GM23338 (cell line): Measurements from ENCODE around the gene UQCRFS1. TPM values are rescaled to one million over a fixed set of nuclear protein-coding genes. Genes with fewer than 3 reads are reported as not detected.
A peak's percentile ranks its signal among the peaks of the same experiment; 100 is the strongest.

Source experiments
- ATAC-seq: fragments of 200-7000 bp; cut with Tn5 transposase; 3 replicates; pipeline ENCODE4 v1.9.1; 2020
- DNase-seq: peaks from one replicate; pipeline ENCODE4 v3.0.0-alpha.2; 2015; ENCODE audit warnings: low spot score
- H2AFZ ChIP-seq: fragments of 200-600 bp; sonication (generic); 2 replicates; pipeline ENCODE4 v1.8.0; 2016; ENCODE audit warnings: antibody characterized with exemption, mild to moderate bottlenecking, moderate library complexity
- H3F3A ChIP-seq: fragments of 200-600 bp; sonication (generic); replicated peaks from 2 replicates; pipeline ENCODE4 v1.8.0; 2017; ENCODE audit warnings: antibody characterized with exemption, mixed run types, low read depth
- H3K27ac ChIP-seq: fragments of 200-600 bp; sonication (generic); 2 replicates; pipeline ENCODE4 v1.6.1; 2016; ENCODE audit warnings: low read depth
- H3K27me3 ChIP-seq: fragments of 200-600 bp; sonication (generic); 2 replicates; pipeline ENCODE4 v1.8.0; 2016; ENCODE audit warnings: mild to moderate bottlenecking, mixed run types, moderate library complexity; ENCODE audit not compliant: insufficient read depth
- H3K36me3 ChIP-seq: fragments of 200-600 bp; sonication (generic); 2 replicates; pipeline ENCODE4 v1.8.0; 2016; ENCODE audit warnings: mild to moderate bottlenecking; ENCODE audit not compliant: insufficient read depth
- H3K4me1 ChIP-seq: fragments of 200-600 bp; sonication (generic); 2 replicates; pipeline ENCODE4 v1.8.0; 2016; ENCODE audit warnings: mild to moderate bottlenecking, moderate library complexity; ENCODE audit not compliant: insufficient read depth
- H3K4me2 ChIP-seq: fragments of 200-600 bp; sonication (generic); 2 replicates; pipeline ENCODE4 v1.7.1; 2017; ENCODE audit warnings: mixed run types
- H3K4me3 ChIP-seq: fragments of 200-600 bp; sonication (generic); 2 replicates; pipeline ENCODE4 v1.6.1; 2016; ENCODE audit warnings: mixed run types
- H3K79me2 ChIP-seq: fragments of 200-600 bp; sonication (generic); replicated peaks from 2 replicates; pipeline ENCODE4 v1.8.0; 2017; ENCODE audit warnings: mild to moderate bottlenecking; ENCODE audit not compliant: insufficient read depth
- H3K9me2 ChIP-seq: fragments of 200-600 bp; sonication (generic); 2 replicates; pipeline ENCODE4 v1.8.0; 2017; ENCODE audit not compliant: insufficient read depth
- H4K20me1 ChIP-seq: fragments of 200-600 bp; sonication (generic); replicated peaks from 2 replicates; pipeline ENCODE4 v1.8.0; 2017; ENCODE audit warnings: mild to moderate bottlenecking; ENCODE audit not compliant: insufficient read depth
- H3K27ac Mint-ChIP-seq: 2 replicates; pipeline ENCODE4 v1.8.0; 2020; ENCODE audit warnings: inconsistent platforms, mild to moderate bottlenecking, moderate library complexity, mixed read lengths
- H3K27me3 Mint-ChIP-seq: 3 replicates; pipeline ENCODE4 v1.8.0; 2022; ENCODE audit warnings: low read depth, mild to moderate bottlenecking, moderate library complexity, mixed read lengths, inconsistent platforms; ENCODE audit not compliant: insufficient read depth, poor library complexity
- H3K36me3 Mint-ChIP-seq: 3 replicates; pipeline ENCODE4 v1.8.0; 2021; ENCODE audit warnings: low read depth, mild to moderate bottlenecking, inconsistent platforms, moderate library complexity, mixed read lengths
- H3K4me1 Mint-ChIP-seq: 3 replicates; pipeline ENCODE4 v1.8.0; 2020; ENCODE audit warnings: mild to moderate bottlenecking, inconsistent platforms, mixed read lengths
- H3K4me3 Mint-ChIP-seq: 3 replicates; pipeline ENCODE4 v1.8.0; 2021; ENCODE audit warnings: moderate library complexity, mild to moderate bottlenecking, inconsistent platforms, mixed read lengths
- H3K9me3 Mint-ChIP-seq: 3 replicates; pipeline ENCODE4 v1.8.0; 2020; ENCODE audit warnings: moderate library complexity, mild to moderate bottlenecking, inconsistent platforms, mixed read lengths
- CREB1 ChIP-seq: fragments of 250-450 bp; sonication (Bioruptor Pico); IDR thresholded peaks from 2 replicates; pipeline ENCODE4 v1.5.0; 2020; ENCODE audit warnings: low read depth, mild to moderate bottlenecking, moderate library complexity
- CTCF ChIP-seq, 2 experiments: fragments of 200-600 bp in 1 of 2; sonication (generic) in 1 of 2; conservative IDR thresholded peaks; 2 replicates each; pipeline versions ENCODE4 v1.5.1 to v1.6.1; 2016 to 2017; ENCODE audit warnings: antibody characterized with exemption in 2 of 2, low read depth in 2 of 2, mild to moderate bottlenecking in 2 of 2, moderate library complexity in 1 of 2
- EZH2 ChIP-seq: fragments of 200-600 bp; sonication (generic); IDR thresholded peaks from one replicate; pipeline ENCODE4 v1.8.0; 2017; ENCODE audit warnings: antibody characterized with exemption, mild to moderate bottlenecking, low read depth; ENCODE audit not compliant: unreplicated experiment
- JUNB ChIP-seq: IDR thresholded peaks from one replicate; pipeline ENCODE4 v1.6.1; 2016; ENCODE audit warnings: antibody characterized with exemption; ENCODE audit not compliant: unreplicated experiment
- POLR2AphosphoS5 ChIP-seq: IDR thresholded peaks from 2 replicates; pipeline ENCODE4 v1.6.1; 2016; ENCODE audit warnings: antibody characterized with exemption, low read depth
- STAT1 ChIP-seq: IDR thresholded peaks from one replicate; pipeline ENCODE4 v1.6.1; 2016; ENCODE audit warnings: antibody characterized with exemption; ENCODE audit not compliant: unreplicated experiment
- ZNF114 ChIP-seq: fragments of 250-450 bp; sonication (Bioruptor Pico); IDR thresholded peaks from 2 replicates; pipeline ENCODE4 v1.5.0; 2020; ENCODE audit warnings: mild to moderate bottlenecking, moderate library complexity
- ZNF331 ChIP-seq: fragments of 250-450 bp; sonication (Bioruptor Pico); IDR thresholded peaks from 2 replicates; pipeline ENCODE4 v1.5.0; 2020; ENCODE audit warnings: low read depth, mild to moderate bottlenecking, moderate library complexity
- ZNF462 ChIP-seq: fragments of 250-450 bp; sonication (Bioruptor Pico); IDR thresholded peaks from 2 replicates; pipeline ENCODE4 v1.5.0; 2020; ENCODE audit warnings: mild to moderate bottlenecking, moderate library complexity
- polyA plus RNA-seq: library from polyadenylated mRNA; unstranded; fragments of >200 nt; fragmentation: Nextera tagmentation; extraction: Ambion mirVana; gene quantifications from 2 replicates; pipeline ENCODE4 v1.2.1, GENCODE V29; 2016
- total RNA-seq: library from RNA; depleted of rRNA; stranded (reverse); fragments of >200 nt; shearing (Covaris generic); gene quantifications from 2 replicates; pipeline ENCODE4 v1.2.3, GENCODE V29; 2014
- TF ChIP-seq, protein P1 (sequence below): IDR thresholded peaks from one replicate; pipeline ENCODE4 v1.6.1; 2018; ENCODE audit warnings: antibody characterized with exemption; ENCODE audit not compliant: unreplicated experiment
- TF ChIP-seq, protein P2 (sequence below): IDR thresholded peaks from 2 replicates; pipeline ENCODE4 v1.6.1; 2016; ENCODE audit warnings: antibody characterized with exemption

Gene UQCRFS1
- total and polyA plus RNA-seq, 2 experiments from 2014 or later, result 49.4 to 57.6 TPM

DNA sequence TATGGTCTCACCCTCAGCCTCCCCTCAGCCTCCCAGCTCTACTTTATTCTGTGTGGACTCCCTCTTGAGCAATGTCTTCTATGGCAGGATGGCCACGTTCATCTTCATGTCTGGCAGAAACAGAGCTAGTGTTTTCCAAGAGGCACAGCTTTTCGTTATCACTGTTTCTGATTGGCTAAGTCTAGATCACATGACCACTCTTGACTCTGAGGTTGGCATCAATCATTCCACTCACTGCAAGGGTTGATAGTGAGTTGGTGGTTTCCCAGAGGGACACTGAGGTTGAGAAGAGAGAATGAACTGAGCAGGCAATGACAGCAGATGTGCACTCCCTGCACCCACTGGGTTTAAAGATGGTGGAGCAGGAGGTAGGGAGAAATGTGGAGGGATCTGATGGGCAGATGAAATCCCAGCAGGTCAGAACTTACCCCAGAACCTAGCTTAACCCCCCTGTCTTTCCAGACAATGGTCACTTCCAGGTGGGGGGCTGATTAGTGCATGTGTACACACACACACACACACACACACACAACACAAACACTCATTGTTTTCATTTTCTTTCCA, 26.3 kb upstream of the UQCRFS1 start:
- Histone ChIP-seq H3K4me1 (no peaks in the 10 kb centered on the region), H3K27me3 (no peaks in the 10 kb centered on the region), H3K9me2 (no peaks in the 10 kb centered on the region), H3F3A (no peaks in the 10 kb centered on the region), H3K79me2 (no peaks in the 10 kb centered on the region), H2AFZ (peak overlapping the region; percentile 60; the same call in 1 of the 2 replicates), H4K20me1 (no peaks in the 10 kb centered on the region), H3K4me2 (no peak overlapping the region), H3K36me3 (no peaks in the 10 kb centered on the region), H3K4me3 (no peak overlapping the region), H3K27ac (no peak overlapping the region)
- no peaks in the 10 kb centered on the region for H3K27me3 Mint-ChIP-seq
- H3K9me3 Mint-ChIP-seq, result no peaks in the 10 kb centered on the region; the same call in 2 of the 3 replicates
- no peak for ATAC-seq
- H3K36me3 Mint-ChIP-seq, result no peaks in the 10 kb centered on the region
- no peak overlapping the region for H3K4me3 Mint-ChIP-seq
- H3K27ac Mint-ChIP-seq, result no peak overlapping the region
- no peaks in the 10 kb centered on the region for H3K4me1 Mint-ChIP-seq
- no peak for TF ChIP-seq POLR2AphosphoS5
- TF ChIP-seq, protein P1, sequence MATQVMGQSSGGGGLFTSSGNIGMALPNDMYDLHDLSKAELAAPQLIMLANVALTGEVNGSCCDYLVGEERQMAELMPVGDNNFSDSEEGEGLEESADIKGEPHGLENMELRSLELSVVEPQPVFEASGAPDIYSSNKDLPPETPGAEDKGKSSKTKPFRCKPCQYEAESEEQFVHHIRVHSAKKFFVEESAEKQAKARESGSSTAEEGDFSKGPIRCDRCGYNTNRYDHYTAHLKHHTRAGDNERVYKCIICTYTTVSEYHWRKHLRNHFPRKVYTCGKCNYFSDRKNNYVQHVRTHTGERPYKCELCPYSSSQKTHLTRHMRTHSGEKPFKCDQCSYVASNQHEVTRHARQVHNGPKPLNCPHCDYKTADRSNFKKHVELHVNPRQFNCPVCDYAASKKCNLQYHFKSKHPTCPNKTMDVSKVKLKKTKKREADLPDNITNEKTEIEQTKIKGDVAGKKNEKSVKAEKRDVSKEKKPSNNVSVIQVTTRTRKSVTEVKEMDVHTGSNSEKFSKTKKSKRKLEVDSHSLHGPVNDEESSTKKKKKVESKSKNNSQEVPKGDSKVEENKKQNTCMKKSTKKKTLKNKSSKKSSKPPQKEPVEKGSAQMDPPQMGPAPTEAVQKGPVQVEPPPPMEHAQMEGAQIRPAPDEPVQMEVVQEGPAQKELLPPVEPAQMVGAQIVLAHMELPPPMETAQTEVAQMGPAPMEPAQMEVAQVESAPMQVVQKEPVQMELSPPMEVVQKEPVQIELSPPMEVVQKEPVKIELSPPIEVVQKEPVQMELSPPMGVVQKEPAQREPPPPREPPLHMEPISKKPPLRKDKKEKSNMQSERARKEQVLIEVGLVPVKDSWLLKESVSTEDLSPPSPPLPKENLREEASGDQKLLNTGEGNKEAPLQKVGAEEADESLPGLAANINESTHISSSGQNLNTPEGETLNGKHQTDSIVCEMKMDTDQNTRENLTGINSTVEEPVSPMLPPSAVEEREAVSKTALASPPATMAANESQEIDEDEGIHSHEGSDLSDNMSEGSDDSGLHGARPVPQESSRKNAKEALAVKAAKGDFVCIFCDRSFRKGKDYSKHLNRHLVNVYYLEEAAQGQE, result no peak
- no peak for TF ChIP-seq EZH2
- TF ChIP-seq, protein P2, sequence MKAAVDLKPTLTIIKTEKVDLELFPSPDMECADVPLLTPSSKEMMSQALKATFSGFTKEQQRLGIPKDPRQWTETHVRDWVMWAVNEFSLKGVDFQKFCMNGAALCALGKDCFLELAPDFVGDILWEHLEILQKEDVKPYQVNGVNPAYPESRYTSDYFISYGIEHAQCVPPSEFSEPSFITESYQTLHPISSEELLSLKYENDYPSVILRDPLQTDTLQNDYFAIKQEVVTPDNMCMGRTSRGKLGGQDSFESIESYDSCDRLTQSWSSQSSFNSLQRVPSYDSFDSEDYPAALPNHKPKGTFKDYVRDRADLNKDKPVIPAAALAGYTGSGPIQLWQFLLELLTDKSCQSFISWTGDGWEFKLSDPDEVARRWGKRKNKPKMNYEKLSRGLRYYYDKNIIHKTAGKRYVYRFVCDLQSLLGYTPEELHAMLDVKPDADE, result no peak
- TF ChIP-seq CREB1 (CRISPR knock-in tag), result no peak
- no peak for TF ChIP-seq JUNB
- TF ChIP-seq ZNF462, result no peak
- no peak for TF ChIP-seq CTCF (conservative IDR thresholded peaks at IDR 0.05; ENCODE audit: low read depth in 2 of 2)
- no peak for TF ChIP-seq STAT1
- TF ChIP-seq ZNF114 (CRISPR knock-in tag), result no peak
- no peak for TF ChIP-seq ZNF331 (CRISPR knock-in tag)
- DNase-seq, result no peak
